SU-DHL-6 (cell line): ENCODE results near the gene HELZ.

Experiments
- EZH2phosphoT487 ChIP-seq: fragments of 200-600 bp; sonication (generic), shearing (Covaris generic); conservative IDR thresholded peaks from 2 replicates; pipeline ENCODE4 v1.6.1; 2018; ENCODE audit warnings: mild to moderate bottlenecking, antibody characterized with exemption, low read length, moderate library complexity, mixed read lengths
- TF ChIP-seq, protein P1 (sequence below): fragments of 200-600 bp; sonication (generic); IDR thresholded peaks from one replicate; pipeline ENCODE4 v1.5.1; 2017; ENCODE audit warnings: antibody characterized with exemption, mild to moderate bottlenecking, low read length, moderate library complexity; ENCODE audit not compliant: insufficient read depth, poor library complexity, severe bottlenecking

DNA sequence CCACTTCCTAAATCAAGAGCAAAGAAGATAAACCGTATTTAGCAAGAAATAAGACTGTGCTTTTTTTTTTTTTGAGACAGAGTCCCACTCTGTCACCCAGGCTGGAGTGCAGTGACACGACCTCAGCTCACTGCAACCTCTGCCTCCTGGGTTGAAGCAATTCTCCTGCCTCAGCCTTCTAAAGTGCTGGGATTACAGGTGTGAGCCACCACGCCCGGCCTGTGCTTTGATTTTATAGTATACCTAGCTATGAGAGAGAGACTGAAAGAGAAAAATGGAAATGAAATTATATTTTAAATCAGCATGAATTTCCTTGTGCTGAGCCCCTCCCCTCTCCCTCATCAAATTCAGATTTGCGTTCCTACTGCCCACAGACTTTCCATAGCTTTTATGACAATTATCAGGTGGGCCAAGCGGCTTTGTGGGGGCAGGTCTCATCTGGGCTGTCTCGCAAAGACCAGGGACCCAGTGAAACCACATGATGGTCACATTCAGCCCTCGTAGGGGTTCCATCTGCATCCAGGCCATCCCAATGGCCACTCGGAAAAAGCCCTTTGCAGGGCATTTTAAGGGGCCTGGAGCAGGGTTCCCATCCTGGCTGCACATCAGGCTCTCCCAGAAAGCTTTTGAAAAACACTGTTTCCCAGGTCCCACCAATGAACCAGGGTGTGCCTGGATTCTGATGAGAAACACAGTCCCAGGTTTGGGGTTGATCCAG is 192.1 kb downstream of the HELZ start:
- TF ChIP-seq, protein P1, sequence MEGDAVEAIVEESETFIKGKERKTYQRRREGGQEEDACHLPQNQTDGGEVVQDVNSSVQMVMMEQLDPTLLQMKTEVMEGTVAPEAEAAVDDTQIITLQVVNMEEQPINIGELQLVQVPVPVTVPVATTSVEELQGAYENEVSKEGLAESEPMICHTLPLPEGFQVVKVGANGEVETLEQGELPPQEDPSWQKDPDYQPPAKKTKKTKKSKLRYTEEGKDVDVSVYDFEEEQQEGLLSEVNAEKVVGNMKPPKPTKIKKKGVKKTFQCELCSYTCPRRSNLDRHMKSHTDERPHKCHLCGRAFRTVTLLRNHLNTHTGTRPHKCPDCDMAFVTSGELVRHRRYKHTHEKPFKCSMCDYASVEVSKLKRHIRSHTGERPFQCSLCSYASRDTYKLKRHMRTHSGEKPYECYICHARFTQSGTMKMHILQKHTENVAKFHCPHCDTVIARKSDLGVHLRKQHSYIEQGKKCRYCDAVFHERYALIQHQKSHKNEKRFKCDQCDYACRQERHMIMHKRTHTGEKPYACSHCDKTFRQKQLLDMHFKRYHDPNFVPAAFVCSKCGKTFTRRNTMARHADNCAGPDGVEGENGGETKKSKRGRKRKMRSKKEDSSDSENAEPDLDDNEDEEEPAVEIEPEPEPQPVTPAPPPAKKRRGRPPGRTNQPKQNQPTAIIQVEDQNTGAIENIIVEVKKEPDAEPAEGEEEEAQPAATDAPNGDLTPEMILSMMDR, result no peak
- no peak for TF ChIP-seq EZH2phosphoT487
